HG03520 (cell line): ENCODE data around the gene AOPEP.

ENCODE experiments used
- ATAC-seq: cut with Tn5 transposase; IDR thresholded peaks from one replicate; pipeline ENCODE4 v1.9.1; 2021; ENCODE audit warnings: mild to moderate bottlenecking, moderate library complexity; ENCODE audit not compliant: unreplicated experiment

AOPEP gene

DNA sequence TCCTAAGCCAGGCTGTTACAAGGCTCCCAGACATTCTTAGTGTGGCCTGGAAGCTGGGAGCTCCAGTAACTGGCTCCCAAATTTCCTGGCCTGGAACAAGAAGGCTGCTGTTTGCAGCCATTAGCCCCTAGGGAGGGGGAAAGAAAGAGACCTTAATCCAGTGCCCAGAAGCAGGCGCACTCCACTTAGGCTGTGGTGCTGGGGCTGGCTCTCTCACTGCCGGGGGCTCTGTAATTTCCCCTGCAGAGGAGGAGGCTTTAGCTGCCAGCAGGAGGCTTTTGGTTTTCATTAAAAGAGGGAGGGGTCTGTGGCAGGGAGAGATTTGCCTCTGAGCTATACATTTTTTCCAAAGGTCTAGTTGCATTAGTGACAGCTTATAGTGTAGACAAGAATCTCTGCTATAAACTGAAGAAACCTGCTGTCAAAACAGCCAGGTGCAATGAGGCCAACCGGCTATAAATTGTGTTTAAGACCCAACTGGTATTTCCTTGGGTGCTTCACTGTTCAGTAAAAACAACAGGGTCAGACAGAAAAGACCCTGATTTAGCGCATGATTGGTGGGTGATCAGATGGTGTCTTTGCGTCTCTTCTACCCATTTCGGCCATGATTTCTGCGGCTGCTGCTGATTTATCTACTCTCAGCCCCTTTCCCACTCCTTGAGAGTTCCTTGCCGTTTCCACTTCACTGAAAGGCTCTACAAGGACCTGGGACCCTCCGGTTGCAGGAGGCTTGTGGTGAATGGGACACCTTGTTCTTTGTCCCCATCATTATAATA, 254.6 kb downstream of the AOPEP start:
- ATAC-seq = no peak

DNA sequence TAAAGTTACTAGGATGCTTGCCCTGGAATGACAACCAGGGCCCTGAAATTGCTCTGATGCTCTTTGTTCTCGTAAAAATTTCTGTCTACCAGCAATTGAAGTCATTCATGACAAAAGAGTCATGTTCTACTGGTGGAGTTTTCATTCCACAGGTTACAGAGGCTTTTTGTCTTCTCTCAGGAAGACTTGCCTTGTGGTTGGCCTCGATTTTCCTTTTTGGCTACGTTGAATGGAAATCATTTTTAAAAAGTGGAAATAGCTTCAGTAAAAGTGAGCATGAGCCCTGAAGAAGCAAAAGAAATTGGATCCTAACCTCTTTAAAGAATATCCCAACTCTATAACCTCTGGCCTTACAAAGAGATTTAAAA, 255.2 kb downstream of the AOPEP start:
- no peak for ATAC-seq

DNA sequence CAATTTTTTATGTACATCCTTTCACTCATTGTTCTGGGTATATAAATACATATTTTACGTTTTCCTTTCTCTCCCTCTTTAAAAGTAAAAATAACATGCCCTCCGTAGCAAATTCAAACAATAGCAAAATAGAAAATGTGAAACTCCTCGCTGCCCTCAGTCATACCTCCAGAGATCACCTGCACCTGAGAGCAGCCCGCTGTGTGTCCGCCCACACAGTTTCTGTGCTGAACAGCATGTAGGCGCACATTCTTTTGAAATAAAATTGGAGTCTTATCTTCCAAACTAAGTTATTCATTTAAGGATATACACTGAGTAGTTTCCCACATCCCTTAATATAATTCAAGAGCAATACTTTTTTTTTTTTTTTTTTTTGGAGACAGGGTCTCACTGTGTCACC, 255.7 kb downstream of the AOPEP start:
- ATAC-seq = no peak

DNA sequence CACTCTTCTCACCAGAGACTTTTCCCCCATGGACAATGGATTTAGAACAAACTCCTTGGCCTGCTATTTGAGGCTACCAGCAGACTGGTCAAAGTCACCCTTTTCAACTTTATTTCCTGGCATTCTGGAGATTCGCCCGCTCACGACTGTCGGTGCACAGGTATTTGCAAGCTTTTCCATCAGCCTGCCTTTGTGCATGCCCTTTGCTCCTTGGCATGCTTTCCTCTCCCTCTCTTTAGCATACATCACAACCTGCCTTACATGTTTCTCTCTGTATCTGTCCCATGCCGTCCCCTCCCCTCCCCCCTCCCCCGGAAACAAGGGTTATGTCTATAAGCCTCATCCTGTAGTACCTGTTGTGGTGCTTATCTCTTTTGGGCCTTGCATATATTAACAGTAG, 257.1 kb downstream of the AOPEP start:
- ATAC-seq = no peak

DNA sequence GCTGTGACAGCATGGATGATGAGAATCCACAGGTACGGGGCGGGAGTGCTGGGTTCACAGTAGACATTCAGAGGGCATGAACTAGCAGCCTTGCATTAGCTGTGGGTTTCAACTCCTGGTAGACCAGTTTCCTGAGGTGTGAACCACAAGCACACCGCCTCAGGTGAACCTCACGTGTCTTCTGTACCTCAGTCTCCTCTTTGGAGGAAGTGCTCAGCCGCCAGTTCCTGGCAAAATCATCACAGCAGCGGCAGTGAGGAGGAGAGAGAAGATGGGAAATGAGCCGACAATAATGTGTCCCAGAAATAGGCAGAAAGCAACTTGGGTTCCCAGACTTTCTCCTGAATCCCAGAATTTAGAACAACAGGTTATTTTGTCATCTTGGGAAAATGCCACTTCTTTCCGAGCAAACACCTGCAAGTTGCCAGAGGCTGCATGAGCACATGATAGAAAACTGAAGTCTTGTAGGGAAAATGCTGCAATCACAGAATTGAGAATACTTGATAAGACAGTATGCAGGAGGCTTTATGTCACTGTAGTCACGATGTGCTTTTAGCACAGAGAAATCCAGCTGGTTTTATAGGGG, 258.5 kb downstream of the AOPEP start:
- no peak for ATAC-seq

DNA sequence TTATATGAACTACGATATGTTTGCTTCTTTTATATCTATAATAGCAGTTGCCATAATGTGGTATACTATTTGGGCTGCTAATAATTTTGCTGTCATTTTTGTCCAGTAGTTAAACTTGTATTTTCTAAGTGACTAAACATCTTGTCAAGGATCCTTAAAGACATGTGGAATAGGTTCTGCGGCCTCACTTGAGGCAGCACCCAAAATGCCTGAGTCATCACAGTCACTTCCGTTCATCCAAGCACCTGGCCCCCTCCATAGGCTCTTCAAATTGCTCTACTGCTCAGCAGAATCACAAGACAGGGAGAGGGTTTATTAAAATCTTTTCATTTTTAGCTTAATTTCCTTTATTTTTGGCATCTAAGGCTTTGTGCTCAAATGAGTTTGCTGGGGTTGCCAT, 259.1 kb downstream of the AOPEP start:
- ATAC-seq = no peak

DNA sequence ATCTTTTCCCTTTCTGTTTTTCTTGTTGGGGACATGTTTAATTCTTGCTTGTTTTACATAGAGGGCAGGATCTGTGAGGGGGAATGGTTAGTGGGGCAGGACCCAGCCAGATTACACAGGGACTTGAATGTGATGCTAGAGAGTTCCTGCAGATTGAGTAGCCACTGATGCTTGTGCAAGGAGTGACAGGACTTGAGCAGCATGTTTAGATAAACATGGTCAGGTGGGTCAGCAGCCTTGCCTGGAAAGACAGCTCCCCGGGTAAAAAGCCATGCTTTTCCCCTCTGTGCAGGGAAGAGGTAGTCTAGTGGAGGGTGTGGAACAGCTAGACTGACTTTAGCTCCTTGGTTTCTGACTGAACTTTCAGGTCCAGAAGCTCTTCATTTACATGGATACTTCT, 261.2 kb downstream of the AOPEP start:
- ATAC-seq = no peak

DNA sequence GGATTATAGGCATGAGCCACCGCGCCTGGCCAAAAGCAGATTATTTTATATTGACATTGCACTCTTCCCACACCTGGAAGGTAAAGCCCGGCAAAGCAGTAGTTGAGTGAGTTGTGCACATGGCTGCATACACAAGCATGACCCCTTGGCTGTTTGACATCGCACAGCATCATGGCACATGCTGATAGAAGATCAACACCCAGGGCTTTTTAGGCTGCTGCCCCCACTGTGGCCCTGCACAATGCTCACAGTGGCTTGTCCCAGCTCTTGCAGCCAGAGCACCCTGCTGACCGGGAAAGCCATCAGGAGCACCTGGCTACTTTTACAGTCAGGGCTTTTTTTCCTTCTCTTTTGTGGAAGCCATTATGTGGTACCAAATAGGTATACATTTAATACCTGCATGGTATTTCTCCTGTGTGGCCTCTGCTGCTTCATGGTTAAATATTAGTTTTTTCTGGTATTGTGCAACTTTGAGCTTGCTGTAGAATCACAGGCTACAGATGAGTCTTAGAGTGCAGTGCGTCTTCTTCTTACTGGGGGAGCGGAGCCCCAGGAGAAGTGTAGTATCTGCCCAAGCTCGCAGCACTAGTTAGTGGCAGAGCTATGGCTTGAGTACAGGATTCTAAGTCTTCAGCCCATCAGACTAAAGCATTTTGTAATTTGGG, 264.5 kb downstream of the AOPEP start:
- no peak for ATAC-seq

DNA sequence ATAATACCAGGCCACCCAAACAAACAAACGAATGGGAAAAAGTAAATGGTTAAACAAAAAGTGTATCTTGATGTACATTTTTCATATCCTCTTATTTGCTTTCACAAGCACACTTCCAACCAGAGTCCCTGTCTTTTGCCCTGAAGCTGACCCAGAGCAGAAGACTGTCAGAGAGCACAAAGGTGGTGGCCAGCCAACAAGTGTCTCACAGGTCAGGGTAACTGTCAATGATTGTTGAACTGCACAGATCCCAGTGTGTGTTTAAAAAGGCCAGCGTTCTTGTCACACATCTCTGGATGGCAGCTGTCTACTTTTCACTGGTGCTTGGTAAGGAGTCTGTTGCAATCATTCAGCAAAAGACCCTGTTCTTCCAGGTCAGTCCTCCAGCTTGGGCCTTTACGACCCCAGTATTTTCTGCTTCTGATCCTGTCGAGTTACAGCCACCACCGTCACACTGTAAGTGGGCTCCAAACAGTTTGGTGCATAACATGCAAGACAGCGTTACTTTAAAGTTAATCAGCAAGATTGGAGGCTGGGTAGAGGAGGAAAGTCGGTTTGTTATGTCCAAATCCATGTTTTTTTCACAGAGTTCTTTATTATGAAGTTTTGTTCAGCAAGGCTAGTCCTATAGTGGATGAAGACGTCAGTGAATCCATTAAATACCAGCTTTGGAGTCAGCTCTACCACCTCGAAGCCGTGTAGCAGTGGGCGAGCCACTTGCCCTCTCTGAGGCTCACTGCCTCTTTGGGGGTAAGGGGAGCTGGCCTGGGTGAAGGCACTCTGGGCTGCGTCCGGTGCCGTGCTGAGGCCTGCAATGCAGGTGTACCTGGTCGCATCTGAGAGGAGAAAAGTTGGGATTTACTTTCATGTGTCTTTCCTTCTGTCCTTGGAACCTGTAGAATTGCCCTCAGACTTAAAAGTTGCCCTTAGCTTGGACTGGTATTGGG, 265.7 kb downstream of the AOPEP start:
- no peak for ATAC-seq

DNA sequence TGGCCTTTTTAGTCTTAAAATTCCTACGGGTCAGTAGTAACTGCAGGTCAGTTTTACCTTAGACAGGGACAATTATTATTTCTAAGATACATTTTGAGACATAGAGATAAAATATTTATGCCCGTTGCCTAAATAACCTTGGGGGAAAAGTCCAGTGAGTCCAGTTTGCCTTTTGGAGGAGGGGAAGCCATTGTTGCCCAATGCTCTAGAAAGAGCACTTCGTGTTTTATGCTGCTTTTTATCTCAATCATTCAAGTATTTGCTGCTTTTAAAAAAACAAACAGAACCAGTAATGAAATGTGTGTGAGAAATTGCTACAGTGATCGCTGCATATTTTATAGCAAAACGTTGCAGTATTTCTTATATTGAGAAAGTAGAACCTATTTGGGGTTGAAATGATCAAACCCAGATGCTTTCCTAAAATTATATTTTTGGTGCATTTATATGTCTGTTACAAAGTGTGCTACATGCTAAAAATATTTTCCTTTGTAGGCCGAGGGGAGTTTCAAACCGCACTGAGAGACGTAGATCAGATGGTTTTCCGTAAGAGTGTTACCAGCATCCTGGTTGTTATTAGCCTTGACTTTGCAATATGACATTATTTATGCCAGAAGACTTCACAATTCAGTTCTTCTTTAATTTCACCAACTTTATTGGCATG, 266.8 kb downstream of the AOPEP start:
- ATAC-seq = no peak

DNA sequence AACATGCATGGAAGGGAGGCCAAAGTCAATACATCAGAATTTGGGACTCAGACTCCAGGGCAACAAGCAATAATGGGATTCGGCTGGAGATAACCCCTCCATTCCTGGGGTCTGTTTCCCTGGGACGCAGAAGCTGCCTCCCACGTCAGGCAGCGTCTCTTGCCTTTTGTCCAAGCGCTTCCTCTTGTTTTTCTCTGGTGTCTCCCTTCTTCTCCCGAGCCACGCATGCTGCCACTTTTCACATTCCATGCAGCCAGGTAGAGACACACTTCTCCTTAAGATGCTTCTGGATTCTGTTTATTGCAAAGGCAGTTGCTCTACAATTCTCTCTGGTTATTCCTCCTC, 267.3 kb downstream of the AOPEP start:
- ATAC-seq = no peak

DNA sequence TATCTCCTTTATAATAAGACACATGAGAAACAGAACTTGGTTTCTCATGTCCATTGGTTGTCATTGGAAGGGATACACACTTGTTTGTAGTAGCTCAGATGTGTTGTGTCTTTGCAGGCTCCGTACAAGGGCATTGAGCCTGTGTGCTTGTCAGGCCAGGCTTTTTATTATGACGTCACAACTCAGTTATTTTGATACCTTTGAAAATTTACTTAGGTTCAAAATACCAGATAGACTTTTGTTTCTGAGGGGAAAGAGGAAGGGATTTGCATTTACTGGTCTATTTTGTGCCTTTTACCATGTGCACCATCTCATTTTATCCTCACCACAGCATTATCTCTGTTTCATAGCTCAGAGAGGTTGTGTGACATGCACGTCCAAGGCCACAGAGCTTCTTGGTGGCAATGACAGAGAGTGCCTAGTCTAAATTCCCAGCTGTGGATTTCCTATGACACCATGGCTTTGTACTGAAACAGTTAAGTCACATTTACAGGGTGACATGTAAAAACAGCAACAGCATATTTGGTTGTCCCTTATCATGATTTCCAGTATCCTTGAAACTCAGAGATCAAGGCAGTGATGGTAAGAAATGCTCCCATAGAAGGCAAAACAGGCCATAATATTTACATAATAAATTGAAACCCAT, 268.7 kb downstream of the AOPEP start:
- ATAC-seq = no peak

DNA sequence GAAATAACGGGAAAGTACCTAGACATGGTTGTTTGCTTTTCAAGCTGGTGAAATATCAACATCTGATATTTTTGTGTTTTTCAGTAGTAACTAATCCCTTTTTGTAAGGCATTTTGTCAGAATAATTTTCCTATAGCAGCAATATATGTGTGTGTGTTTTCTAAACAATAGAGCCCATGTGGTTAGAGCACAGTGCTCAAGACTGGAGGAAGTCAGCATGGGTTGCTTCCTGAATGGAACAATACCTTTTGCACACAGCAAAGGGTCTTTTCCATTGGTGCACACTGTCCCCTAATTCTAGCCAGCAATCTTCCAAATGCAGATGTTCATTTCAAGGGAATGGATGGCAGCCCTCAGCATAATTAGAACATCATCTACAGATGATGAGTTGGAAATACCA, 270.1 kb downstream of the AOPEP start:
- no peak for ATAC-seq

DNA sequence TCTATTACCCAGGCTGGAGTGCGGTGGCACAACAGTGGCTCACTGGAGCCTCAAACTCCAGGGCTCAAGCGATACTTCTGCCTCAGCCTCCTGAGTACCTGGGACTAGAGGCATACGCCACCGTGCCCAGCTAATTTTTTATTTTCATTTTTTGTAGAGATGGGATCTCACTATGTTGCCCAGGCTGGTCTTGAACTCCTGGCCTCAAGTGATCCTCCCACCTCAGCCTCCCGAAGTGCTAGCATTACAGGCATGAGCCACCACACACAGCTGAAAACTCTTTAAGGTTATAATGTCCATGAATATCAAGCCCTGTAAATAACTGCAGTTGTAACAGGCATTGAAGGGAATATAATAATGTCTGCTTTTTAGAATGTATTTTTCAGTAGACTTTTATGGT, 271.2 kb downstream of the AOPEP start:
- no peak for ATAC-seq

DNA sequence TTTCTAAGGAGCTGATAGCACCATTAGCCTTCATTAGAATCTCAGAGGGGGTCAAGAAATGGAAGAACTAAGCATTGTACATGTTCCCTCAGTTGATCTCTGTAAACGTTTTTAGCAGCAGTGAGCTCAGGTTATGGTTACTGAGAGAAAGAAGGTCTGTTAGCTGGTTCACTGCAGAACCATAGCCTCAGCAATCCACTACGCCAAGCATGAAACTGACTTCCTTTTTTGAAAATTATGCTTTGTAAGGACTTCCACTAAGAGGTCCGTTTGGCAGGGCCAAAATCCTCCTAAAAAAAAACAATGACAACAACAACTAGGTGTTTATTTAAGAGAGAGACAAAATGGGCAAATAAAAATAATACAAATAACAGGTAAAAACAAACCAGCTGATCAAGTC, 273.3 kb downstream of the AOPEP start:
- no peak for ATAC-seq

DNA sequence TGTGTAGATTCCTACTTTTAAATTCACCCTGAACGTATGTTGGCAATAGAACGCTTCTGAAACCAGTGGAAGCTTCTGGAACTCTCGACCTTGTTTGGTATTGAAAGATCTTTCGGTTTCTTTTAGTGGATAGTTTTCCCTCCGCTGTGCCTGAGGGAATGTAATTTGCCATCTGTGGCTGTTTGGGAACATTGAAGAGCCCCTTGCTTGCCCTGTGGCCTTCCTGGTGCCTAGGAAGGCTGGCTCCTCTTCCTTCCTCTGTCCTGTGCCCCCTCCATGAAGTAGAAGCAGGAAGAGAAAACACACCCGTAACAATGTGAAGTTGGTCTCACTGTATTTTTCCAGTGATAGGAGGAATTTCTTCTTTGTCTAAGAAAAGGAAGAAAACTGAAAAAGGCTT, 274.3 kb downstream of the AOPEP start:
- no peak for ATAC-seq

DNA sequence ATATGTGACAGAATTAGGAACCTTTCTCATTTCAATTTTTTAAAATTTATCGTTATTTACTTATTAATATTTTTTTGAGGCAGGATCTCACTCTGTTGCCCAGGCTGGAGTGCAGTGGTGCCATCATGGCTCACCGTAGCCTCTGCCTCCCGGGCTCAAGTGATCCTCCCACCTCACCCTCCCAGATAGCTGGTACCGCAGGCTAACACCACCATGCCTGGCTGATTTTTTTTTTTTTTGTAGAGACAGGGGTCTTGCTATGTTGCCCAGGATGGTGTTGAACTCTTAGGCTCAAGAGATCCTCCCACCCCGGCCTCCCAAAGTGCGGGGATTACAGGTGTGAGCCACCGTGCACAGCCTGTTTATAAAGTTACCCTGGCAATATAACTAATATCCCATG, 275.2 kb downstream of the AOPEP start:
- ATAC-seq = no peak

DNA sequence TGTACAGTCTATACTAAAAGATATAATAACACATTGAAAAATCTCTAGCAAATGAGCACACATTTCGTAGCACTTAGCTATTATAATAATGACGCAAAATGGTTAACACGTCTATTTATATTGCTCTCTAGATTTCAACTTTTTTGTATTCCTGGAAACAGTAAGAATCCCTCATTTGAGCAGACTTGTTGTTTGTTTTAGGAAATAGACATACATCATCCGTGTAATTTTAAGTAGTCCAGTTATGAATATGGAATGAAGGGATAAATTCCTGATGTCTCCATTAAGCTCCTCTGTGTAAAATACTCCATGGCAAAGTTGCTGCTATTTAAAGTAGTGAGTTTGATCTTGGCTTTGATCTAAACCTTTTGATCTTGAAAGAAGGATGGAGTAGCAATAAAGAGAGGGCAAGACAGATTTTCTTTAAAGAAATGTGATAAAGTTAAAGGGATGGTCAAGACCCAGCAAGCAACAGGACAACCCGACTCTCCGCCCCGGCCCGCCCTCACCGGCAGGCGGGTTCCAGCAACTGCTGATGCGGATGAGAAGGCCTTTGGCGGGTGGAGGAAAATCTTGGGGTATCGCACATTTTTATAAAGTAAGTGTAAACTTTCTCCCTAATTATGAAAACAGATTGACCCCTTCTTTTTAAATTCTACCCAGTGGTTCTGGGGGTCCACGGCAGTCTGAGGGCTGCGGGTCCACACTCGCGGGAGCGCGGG, 277.4 kb downstream of the AOPEP start:
- ATAC-seq = no peak

DNA sequence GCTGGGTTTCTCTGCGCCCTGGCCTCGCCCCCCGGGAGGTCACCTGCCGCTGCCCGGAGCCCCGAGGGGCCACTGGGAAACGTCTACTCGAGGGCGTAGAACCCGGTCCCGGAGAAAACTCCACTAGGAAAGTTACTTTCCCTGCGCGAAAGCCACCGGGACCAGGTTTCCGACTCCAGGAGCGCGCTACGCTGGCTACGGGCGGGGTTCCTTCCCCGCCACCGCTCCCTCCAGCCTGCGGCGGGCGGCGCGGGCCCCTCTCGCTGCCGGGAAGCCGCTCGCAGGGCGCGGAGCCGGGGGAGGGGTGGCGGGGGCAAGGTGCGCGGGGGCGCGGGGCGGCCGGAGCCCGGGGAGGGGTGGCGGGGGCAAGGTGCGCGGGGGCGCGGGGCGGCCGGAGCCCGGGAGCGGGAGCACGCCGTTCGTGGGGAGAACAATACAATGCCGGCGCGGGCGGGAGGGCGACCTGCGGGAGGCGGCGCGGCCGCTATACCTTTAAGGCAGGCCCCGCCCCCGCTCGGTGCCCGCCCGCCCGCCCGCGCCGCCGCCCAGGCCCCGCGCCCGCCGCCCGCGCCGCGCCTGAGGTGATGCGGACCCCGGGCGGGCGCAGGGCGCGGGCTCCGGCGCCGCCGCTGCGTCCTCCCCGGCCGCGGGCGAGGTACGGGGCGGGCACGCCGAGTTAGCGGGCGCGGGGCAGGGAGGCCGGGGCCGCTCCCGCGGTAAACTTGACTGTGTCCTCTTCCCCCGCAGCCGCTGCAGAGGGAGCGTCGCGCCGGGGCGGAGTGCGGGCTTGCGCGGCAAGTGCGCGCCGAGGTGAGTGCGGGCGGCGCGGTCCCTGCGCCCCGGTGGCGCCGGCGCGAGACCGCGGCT, 278.1 kb downstream of the AOPEP start:
- no peak for ATAC-seq
